RWPE1 (cell line): ENCODE measurements around the gene POLR1A.

Experiments
- CTCF ChIA-PET: fragments of 350-600 bp; sonication (Branson Sonifier 250); formaldehyde crosslinking; extraction: SDS; loops from one replicate; lab custom pipeline; 2021; lab: Yijun Ruan, JAX
- POLR2A ChIA-PET: fragments of 400-600 bp; formaldehyde crosslinking; extraction: SDS; loops from one replicate; lab custom pipeline; 2020; ENCODE audit warnings: antibody characterized with exemption; ENCODE audit not compliant: low non-redundant PET; lab: Yijun Ruan, JAX
- DNase-seq: peaks from one replicate; pipeline ENCODE4 v3.0.0; 2012; ENCODE audit warnings: low spot score
- H3K27ac ChIP-seq: fragments of 450-650 bp; 2 replicates; pipeline ENCODE4 v1.5.1; 2017
- TF ChIP-seq, protein P1 (sequence below): fragments of 450-650 bp; conservative IDR thresholded peaks from 2 replicates; pipeline ENCODE4 v1.5.1; 2017; ENCODE audit warnings: low read depth, mild to moderate bottlenecking

Gene POLR1A

GRCh38 chr2:85974390-85974789 lies 131.3 kb downstream of the POLR1A start:
- POLR2A ChIA-PET = no interaction called here
- CTCF ChIA-PET = no interaction called here
- TF ChIP-seq, protein P1, sequence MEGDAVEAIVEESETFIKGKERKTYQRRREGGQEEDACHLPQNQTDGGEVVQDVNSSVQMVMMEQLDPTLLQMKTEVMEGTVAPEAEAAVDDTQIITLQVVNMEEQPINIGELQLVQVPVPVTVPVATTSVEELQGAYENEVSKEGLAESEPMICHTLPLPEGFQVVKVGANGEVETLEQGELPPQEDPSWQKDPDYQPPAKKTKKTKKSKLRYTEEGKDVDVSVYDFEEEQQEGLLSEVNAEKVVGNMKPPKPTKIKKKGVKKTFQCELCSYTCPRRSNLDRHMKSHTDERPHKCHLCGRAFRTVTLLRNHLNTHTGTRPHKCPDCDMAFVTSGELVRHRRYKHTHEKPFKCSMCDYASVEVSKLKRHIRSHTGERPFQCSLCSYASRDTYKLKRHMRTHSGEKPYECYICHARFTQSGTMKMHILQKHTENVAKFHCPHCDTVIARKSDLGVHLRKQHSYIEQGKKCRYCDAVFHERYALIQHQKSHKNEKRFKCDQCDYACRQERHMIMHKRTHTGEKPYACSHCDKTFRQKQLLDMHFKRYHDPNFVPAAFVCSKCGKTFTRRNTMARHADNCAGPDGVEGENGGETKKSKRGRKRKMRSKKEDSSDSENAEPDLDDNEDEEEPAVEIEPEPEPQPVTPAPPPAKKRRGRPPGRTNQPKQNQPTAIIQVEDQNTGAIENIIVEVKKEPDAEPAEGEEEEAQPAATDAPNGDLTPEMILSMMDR = no peak
- no peak for DNase-seq
- H3K27ac ChIP-seq = no peak overlapping the region

GRCh38 chr2:85972355-85972754 lies 133.3 kb downstream of the POLR1A start:
- DNase-seq = no peak
- ChIA-PET POLR2A (no interaction called here), CTCF (interaction anchor here (0.8 kb wide), 1 partner anchor 16 kb away, joined by 8 read pairs; no protein-coding TSS in a partner anchor)
- H3K27ac ChIP-seq = no peak overlapping the region
- TF ChIP-seq, protein P1 = no peak

GRCh38 chr2:85971366-85971765 lies 134.3 kb downstream of the POLR1A start:
- no peak overlapping the region for H3K27ac ChIP-seq
- no peak for DNase-seq
- POLR2A ChIA-PET = no interaction called here
- TF ChIP-seq, protein P1 = no peak
- CTCF ChIA-PET = no interaction called here
